Spleen (tissue), 11 donors: Measurements from ENCODE around the gene CAMK1D. TPM values are rescaled to one million over a fixed set of nuclear protein-coding genes. Genes with fewer than 3 reads are reported as not detected.

Source experiments
- DNase-seq: peaks from one replicate; pipeline ENCODE4 v3.0.0-alpha.2; 2020
- H3K27ac ChIP-seq, 8 donors: fragments of 200-600 bp; sonication (generic) in 7 of 8; 1 replicate in 4 of 8; 2 replicates in 4 of 8; pipeline versions ENCODE4 v1.5.0 to v1.8.0; 2016 to 2021; ENCODE audit warnings: inconsistent platforms in 4 of 8, mild to moderate bottlenecking in 4 of 8, moderate library complexity in 1 of 8
- H3K27me3 ChIP-seq, 7 donors: fragments of 200-600 bp; sonication (generic) in 6 of 7; replicated peaks in 1 of 7; 1 replicate in 4 of 7; 2 replicates in 3 of 7; pipeline versions ENCODE4 v1.5.0 to v1.8.0; 2016 to 2021; ENCODE audit warnings: inconsistent platforms in 3 of 7, mild to moderate bottlenecking in 1 of 7
- H3K36me3 ChIP-seq, 6 donors: fragments of 200-600 bp; sonication (generic) in 5 of 6; 1 replicate in 4 of 6; 2 replicates in 2 of 6; pipeline versions ENCODE4 v1.5.0 to v1.8.0; 2016 to 2021; ENCODE audit warnings: inconsistent platforms in 2 of 6
- H3K4me1 ChIP-seq, 6 donors: fragments of 200-600 bp; sonication (generic) in 5 of 6; 1 replicate in 3 of 6; 2 replicates in 3 of 6; pipeline versions ENCODE4 v1.5.0 to v1.8.0; 2016 to 2021; ENCODE audit warnings: inconsistent platforms in 3 of 6
- H3K4me3 ChIP-seq, 8 donors: fragments of 200-600 bp; sonication (generic) in 7 of 8; 1 replicate in 4 of 8; 2 replicates in 4 of 8; pipeline versions ENCODE4 v1.5.0 to v1.8.0; 2016 to 2021; ENCODE audit warnings: inconsistent platforms in 4 of 8, mild to moderate bottlenecking in 4 of 8, moderate library complexity in 2 of 8
- H3K9me3 ChIP-seq, 8 donors: fragments of 200-600 bp; sonication (generic) in 7 of 8; 1 replicate in 4 of 8; 2 replicates in 4 of 8; pipeline versions ENCODE4 v1.5.0 to v1.8.0; 2016 to 2021; ENCODE audit warnings: inconsistent platforms in 4 of 8
- POLR2A ChIP-seq, 3 donors: fragments of 450-650 bp; IDR thresholded peaks; one replicate each; pipeline ENCODE4 v1.5.1; 2017; ENCODE audit warnings: antibody characterized with exemption in 3 of 3, mild to moderate bottlenecking in 1 of 3
- POLR2AphosphoS5 ChIP-seq, 3 donors: sonication (generic); formaldehyde crosslinking; IDR thresholded peaks; one replicate each; pipeline ENCODE4 v1.5.1; 2017; ENCODE audit warnings: antibody characterized with exemption in 3 of 3
- WGBS, 5 donors: extraction: QIAGEN DNeasy Blood & Tissue Kit in 3 of 5; methylation state at CpG; one replicate each; pipeline versions ENCODE4 v1.1.5 to v1.1.7; 2013 to 2018; 5-methylcytosine and 5-hydroxymethylcytosine counted together
- intact Hi-C: fragments of 100-400 bp; cut with DNase I; formaldehyde crosslinking; loops from one replicate; pipeline ENCODE4 v1.15.0; 2023; ENCODE audit warnings: low total_unique reads
- polyA plus RNA-seq, 3 donors: library from polyadenylated mRNA; stranded (reverse); fragments of 200-250 nt; gene quantifications; one replicate each; pipeline ENCODE4 v1.2.1, GENCODE V29; 2013
- total RNA-seq, 7 donors: library from RNA; depleted of rRNA in 3 of 7; stranded (reverse); fragments of >200 nt in 3 of 7; fragmentation: NEBNext Ultra II Directional in 4 of 7; extraction: Animal tissue kit (Norgen Biotek cat#: 25700) in 4 of 7; gene quantifications; one replicate each; pipeline versions ENCODE4 v1.1.0 to v1.2.1, GENCODE V29; 2016 to 2021
- TF ChIP-seq, protein P1 (sequence below), 11 experiments: fragments of 200-600 bp in 7 of 11; fragments of 450-650 bp in 4 of 11; sonication (generic) in 4 of 11; IDR thresholded peaks in 8 of 11; conservative IDR thresholded peaks in 3 of 11; 1 replicate in 7 of 11; 2 replicates in 4 of 11; pipeline versions ENCODE4 v1.4.0 to v1.8.0; 2016 to 2021; ENCODE audit warnings: antibody characterized with exemption in 11 of 11, inconsistent platforms in 4 of 11, mild to moderate bottlenecking in 1 of 11
- donor health status: healthy with polysubstance abuse.
- donor health status: DM: no; HTN: no; CAD: no; lungs with moderate emphysema.
- donor health status: DM: no; HTN: no; CAD: no.
- donor health status: Bipolar disorder and iron deficiency.
- donor health status: healthy.
- donor health status: DM: no; HTN: no; CAD: no.
- donor health status: DM: yes; HTN: yes; CAD: no.

Gene CAMK1D
- total and polyA plus RNA-seq, 10 donors, result 6.8 to 34.5 (median 20.0) TPM

DNA sequence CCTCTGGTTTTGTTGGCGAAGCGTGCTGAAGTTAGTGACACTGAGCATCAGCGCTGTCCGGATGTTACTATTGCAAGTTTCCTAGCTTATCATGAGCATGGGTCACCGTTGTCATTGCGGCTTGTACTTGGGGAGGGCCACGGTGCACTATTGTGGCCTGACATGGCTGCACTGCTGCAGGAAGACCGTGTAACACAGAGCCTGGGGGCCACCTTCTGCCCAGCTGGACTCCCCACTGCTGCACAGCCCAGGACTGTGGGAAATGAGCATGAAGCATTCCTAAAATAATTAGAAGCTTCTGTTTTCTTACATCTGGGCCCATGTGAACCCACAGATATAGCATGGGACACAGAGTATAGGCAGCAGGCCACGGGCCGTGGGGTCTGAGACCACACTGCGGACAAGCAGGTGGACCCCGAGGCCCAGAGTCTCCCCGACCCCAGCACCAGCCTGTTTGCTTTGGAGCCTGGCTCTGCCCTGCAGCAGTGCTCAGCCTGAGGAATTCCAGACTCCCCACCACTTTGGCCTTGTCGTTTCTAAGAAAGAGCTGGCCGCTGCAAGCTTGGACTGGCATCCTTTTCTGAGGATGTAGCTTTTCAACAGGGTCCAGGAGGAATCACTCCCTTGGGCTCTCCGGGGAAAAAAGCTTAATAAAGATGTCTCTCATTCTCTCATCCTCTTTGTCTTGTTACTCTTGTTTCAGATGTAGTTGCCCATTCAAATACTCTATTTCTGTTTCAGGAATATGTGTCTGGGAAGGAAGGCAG lies 473.0 kb downstream of the CAMK1D start:
- Histone ChIP-seq H3K4me1 (no peaks in the 10 kb centered on the region), H3K27ac (no peak overlapping the region), H3K36me3 (peaks cover 0 to 82% (median 23%) of the 10 kb centered on the region in 6 donors), H3K9me3 (no peaks in the 10 kb centered on the region), H3K4me3 (no peak overlapping the region), H3K27me3 (no peaks in the 10 kb centered on the region)
- DNase-seq, result peak; percentile 54
- whole genome bisulfite sequencing, 5 donors, result 89 to 94% (median 91%) methylated on average over 16 of the region's 16 CpGs
- intact Hi-C loops, result no loop called here
- TF ChIP-seq, protein P1, sequence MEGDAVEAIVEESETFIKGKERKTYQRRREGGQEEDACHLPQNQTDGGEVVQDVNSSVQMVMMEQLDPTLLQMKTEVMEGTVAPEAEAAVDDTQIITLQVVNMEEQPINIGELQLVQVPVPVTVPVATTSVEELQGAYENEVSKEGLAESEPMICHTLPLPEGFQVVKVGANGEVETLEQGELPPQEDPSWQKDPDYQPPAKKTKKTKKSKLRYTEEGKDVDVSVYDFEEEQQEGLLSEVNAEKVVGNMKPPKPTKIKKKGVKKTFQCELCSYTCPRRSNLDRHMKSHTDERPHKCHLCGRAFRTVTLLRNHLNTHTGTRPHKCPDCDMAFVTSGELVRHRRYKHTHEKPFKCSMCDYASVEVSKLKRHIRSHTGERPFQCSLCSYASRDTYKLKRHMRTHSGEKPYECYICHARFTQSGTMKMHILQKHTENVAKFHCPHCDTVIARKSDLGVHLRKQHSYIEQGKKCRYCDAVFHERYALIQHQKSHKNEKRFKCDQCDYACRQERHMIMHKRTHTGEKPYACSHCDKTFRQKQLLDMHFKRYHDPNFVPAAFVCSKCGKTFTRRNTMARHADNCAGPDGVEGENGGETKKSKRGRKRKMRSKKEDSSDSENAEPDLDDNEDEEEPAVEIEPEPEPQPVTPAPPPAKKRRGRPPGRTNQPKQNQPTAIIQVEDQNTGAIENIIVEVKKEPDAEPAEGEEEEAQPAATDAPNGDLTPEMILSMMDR (IDR thresholded peaks at IDR 0.05 in 8 of 11, conservative IDR thresholded peaks at IDR 0.05 in 3 of 11), result no peak
- TF ChIP-seq POLR2A (IDR thresholded peaks at IDR 0.05) (no peak), POLR2AphosphoS5 (IDR thresholded peaks at IDR 0.05) (no peak)

DNA sequence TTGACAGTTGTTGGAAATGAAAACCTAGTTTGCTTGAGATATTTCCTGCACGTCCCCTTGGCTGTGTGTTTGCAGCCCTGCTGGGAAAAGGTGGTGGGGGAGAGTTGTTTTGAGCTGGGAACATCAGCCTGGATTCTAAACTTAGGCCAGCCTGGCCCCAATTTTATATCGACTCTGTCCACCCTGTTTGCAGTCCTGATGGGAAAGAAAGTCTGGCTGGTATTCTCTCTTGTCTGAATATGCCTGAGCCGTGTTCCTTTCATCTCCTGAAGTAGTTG lies 473.5 kb downstream of the CAMK1D start:
- no peaks in the 10 kb centered on the region for H3K27me3 ChIP-seq
- H3K4me1 ChIP-seq, result no peaks in the 10 kb centered on the region
- H3K9me3 ChIP-seq, result no peaks in the 10 kb centered on the region
- intact Hi-C loops, result no loop called here
- no peak overlapping the region for H3K4me3 ChIP-seq
- no peak overlapping the region for H3K27ac ChIP-seq
- H3K36me3 ChIP-seq, result peaks cover 0 to 79% (median 22%) of the 10 kb centered on the region in 6 donors
- WGBS, 5 donors, result 60 to 85% (median 75%) methylated on average over 3 of the region's 3 CpGs
- TF ChIP-seq POLR2AphosphoS5 (IDR thresholded peaks at IDR 0.05) (no peak), POLR2A (IDR thresholded peaks at IDR 0.05) (no peak)
- TF ChIP-seq, protein P1 (IDR thresholded peaks at IDR 0.05 in 8 of 11, conservative IDR thresholded peaks at IDR 0.05 in 3 of 11), result no peak
- DNase-seq, result peak; percentile 11

DNA sequence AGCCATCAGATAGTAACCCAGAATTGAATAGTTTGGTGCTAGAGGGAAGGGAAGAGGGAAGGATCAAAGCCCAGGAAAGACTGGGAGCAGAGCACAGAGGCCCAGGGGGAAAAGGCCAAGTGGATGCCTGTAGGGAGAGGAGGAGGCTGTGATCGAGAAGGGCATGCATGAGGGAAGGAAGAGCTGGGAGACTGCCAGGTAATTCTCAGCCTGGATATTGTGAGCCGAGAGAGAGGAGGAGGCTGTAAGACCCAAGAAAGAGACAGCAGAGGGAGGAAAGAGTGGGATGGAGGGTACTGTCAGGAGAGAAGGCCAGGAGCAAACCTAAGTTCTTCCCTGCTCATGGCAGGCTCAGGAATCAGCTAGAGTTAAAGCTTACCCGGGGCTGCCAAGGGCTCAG lies 474.0 kb downstream of the CAMK1D start:
- 67 to 78% (median 72%) methylated on average over 3 of the region's 3 CpGs for WGBS, 5 donors
- TF ChIP-seq, protein P1 (IDR thresholded peaks at IDR 0.05 in 8 of 11, conservative IDR thresholded peaks at IDR 0.05 in 3 of 11), result no peak
- TF ChIP-seq POLR2AphosphoS5 (IDR thresholded peaks at IDR 0.05), result no peak
- TF ChIP-seq POLR2A (IDR thresholded peaks at IDR 0.05), result no peak
- no peak overlapping the region for H3K27ac ChIP-seq
- no peaks in the 10 kb centered on the region for H3K4me1 ChIP-seq
- DNase-seq, result no peak
- intact Hi-C loops, result no loop called here
- peaks cover 0 to 80% (median 20%) of the 10 kb centered on the region in 6 donors for H3K36me3 ChIP-seq
- no peaks in the 10 kb centered on the region for H3K9me3 ChIP-seq
- H3K27me3 ChIP-seq, result no peaks in the 10 kb centered on the region
- H3K4me3 ChIP-seq, result no peak overlapping the region

DNA sequence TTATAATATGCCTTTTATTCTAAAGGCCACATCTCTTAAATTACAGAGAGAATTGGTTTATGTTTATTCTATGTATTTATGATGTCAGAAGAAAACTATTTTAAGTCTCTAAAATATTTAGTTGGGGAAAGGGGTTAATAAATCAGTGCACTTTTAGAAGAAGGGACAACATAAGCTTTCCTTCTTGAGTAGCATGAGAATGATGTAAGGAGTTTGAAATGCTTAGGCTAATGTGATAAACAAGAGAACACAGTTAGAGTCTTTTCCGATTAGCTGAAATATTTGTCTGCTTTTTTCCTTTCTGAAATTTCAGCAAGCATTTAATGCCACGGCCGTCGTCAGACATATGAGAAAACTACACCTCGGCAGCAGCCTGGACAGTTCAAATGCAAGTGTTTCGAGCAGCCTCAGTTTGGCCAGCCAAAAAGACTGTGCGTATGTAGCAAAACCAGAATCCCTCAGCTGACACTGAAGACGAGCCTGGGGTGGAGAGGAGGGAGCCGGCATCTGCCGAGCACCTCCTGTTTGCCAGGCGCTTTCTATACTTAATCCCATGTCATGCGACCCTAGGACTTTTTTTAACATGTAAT lies 476.0 kb downstream of the CAMK1D start:
- DNase-seq, result peak; percentile 24
- Histone ChIP-seq H3K9me3 (no peaks in the 10 kb centered on the region), H3K27me3 (no peaks in the 10 kb centered on the region), H3K27ac (no peak overlapping the region), H3K36me3 (peaks cover 0 to 80% (median 23%) of the 10 kb centered on the region in 6 donors), H3K4me1 (no peaks in the 10 kb centered on the region), H3K4me3 (no peak overlapping the region)
- no peak for TF ChIP-seq POLR2A (IDR thresholded peaks at IDR 0.05)
- TF ChIP-seq, protein P1 (IDR thresholded peaks at IDR 0.05 in 8 of 11, conservative IDR thresholded peaks at IDR 0.05 in 3 of 11), result no peak
- no peak for TF ChIP-seq POLR2AphosphoS5 (IDR thresholded peaks at IDR 0.05)
- WGBS, 5 donors, result 92 to 95% (median 94%) methylated on average over 12 of the region's 12 CpGs
- intact Hi-C loops, result no loop called here
